HCT116 (cell line): ENCODE results near the gene OIP5. TPM values are rescaled to one million over a fixed set of nuclear protein-coding genes. Genes with fewer than 3 reads are reported as not detected.

Experiments used
- ATAC-seq: fragments of 200-7000 bp; cut with Tn5 transposase; 2 replicates; pipeline ENCODE4 v1.9.1; 2020; ENCODE audit warnings: mild to moderate bottlenecking, moderate library complexity
- BruUV-seq: library from RNA; stranded (reverse); fragments of 400-500 nt; replicated peaks from 2 replicates; lab custom pipeline; 2021; lab: Mats Ljungman, UMichigan
- CTCF ChIA-PET: fragments of 300-600 bp; sonication (Branson Sonifier 250); formaldehyde crosslinking; loops from one replicate; lab custom pipeline; 2021; ENCODE audit warnings: antibody characterized with exemption; lab: Charles Lee
- POLR2A ChIA-PET: fragments of 300-600, 350-600 bp; sonication (Branson Sonifier 250); formaldehyde crosslinking; loops from one replicate; lab custom pipeline; 2021; ENCODE audit warnings: antibody characterized with exemption; lab: Charles Lee
- RAD21 ChIA-PET, 2 experiments: fragments of 300-600 bp; sonication (Branson Sonifier 250); formaldehyde crosslinking; loops; one replicate each; lab custom pipeline; 2023; ENCODE audit warnings: low total read pairs in 2 of 2; ENCODE audit not compliant: uncharacterized antibody in 2 of 2, unreplicated experiment in 2 of 2, low non-redundant PET in 1 of 2; lab: Charles Lee
- DNase-seq: peaks from one replicate; pipeline ENCODE4 v3.0.0-alpha.2; 2010; ENCODE audit warnings: low read depth, low spot score
- H2AFZ ChIP-seq: fragments of 200-600 bp; shearing (Covaris generic), sonication (generic); 2 replicates; pipeline ENCODE4 v1.6.1; 2017; ENCODE audit warnings: low read depth, mixed run types, mixed read lengths, antibody characterized with exemption, low read length; ENCODE audit not compliant: poor library complexity, severe bottlenecking
- H3K27ac ChIP-seq: 2 replicates; pipeline ENCODE4 v1.5.1; 2012; ENCODE audit warnings: low read depth, low read length
- H3K27me3 ChIP-seq: fragments of 200-600 bp; sonication (generic); 2 replicates; pipeline ENCODE4 v1.6.1; 2016; ENCODE audit warnings: mixed run types, low read length, mixed read lengths; ENCODE audit not compliant: insufficient read depth
- H3K36me3 ChIP-seq, 2 experiments: fragments of 200-500 bp in 1 of 2; fragments of 200-600 bp in 1 of 2; sonication (Bioruptor generic) in 1 of 2; sonication (generic) in 1 of 2; 2 replicates each; pipeline versions ENCODE4 v1.5.1 to v1.6.1; 2014 to 2016; ENCODE audit warnings: low read length in 2 of 2, inconsistent platforms in 1 of 2, mixed read lengths in 1 of 2, mixed run types in 1 of 2; ENCODE audit not compliant: insufficient read depth in 2 of 2, control insufficient read depth in 1 of 2
- H3K4me1 ChIP-seq, 2 experiments: fragments of 200-600 bp in 1 of 2; sonication (generic) in 1 of 2; 2 replicates each; pipeline versions ENCODE4 v1.5.1 to v1.6.1; 2012 to 2017; ENCODE audit warnings: low read length in 2 of 2, inconsistent platforms in 1 of 2, mild to moderate bottlenecking in 1 of 2, mixed read lengths in 1 of 2, mixed run types in 1 of 2, moderate library complexity in 1 of 2; ENCODE audit not compliant: insufficient read depth in 2 of 2, control insufficient read depth in 1 of 2
- H3K4me2 ChIP-seq: fragments of 200-600 bp; sonication (generic); 2 replicates; pipeline ENCODE4 v1.6.1; 2017; ENCODE audit warnings: mixed run types, low read length, mixed read lengths
- H3K4me3 ChIP-seq, 2 experiments: fragments of 200-600 bp in 1 of 2; sonication (generic) in 1 of 2; replicated peaks in 1 of 2; 2 replicates each; pipeline ENCODE4 v1.5.1; 2011 to 2016; ENCODE audit warnings: low read length in 2 of 2, control low read depth in 1 of 2, low read depth in 1 of 2, mild to moderate bottlenecking in 1 of 2, mixed read lengths in 1 of 2, mixed run types in 1 of 2
- H3K79me2 ChIP-seq: fragments of 200-600 bp; sonication (generic); 2 replicates; pipeline ENCODE4 v1.6.1; 2017; ENCODE audit warnings: mild to moderate bottlenecking, mixed run types, low read length, moderate library complexity, mixed read lengths; ENCODE audit not compliant: insufficient read depth
- H3K9ac ChIP-seq: fragments of 200-600 bp; sonication (generic); 2 replicates; pipeline ENCODE4 v1.6.1; 2016; ENCODE audit warnings: low read length, mixed read lengths
- H3K9me2 ChIP-seq: fragments of 200-600 bp; sonication (generic), shearing (Covaris generic); 2 replicates; pipeline ENCODE4 v1.6.1; 2017; ENCODE audit warnings: mixed run types, mild to moderate bottlenecking, moderate library complexity; ENCODE audit not compliant: insufficient read depth
- H3K9me3 ChIP-seq, 2 experiments: fragments of 200-500 bp in 1 of 2; fragments of 200-600 bp in 1 of 2; sonication (Bioruptor generic) in 1 of 2; sonication (generic) in 1 of 2; 2 replicates each; pipeline ENCODE4 v1.6.1; 2014 to 2017; ENCODE audit warnings: low read length in 2 of 2, mixed read lengths in 2 of 2, inconsistent platforms in 1 of 2, low read depth in 1 of 2, mild to moderate bottlenecking in 1 of 2, mixed run types in 1 of 2, moderate library complexity in 1 of 2; ENCODE audit not compliant: control insufficient read depth in 1 of 2, insufficient read depth in 1 of 2
- H4K20me1 ChIP-seq: fragments of 200-600 bp; sonication (generic), shearing (Covaris generic); 2 replicates; pipeline ENCODE4 v1.6.1; 2017; ENCODE audit warnings: mixed run types, mild to moderate bottlenecking, moderate library complexity; ENCODE audit not compliant: insufficient read depth
- ATF3 ChIP-seq: IDR thresholded peaks from 2 replicates; pipeline ENCODE4 v1.6.1; 2012
- CBX3 ChIP-seq: IDR thresholded peaks from 2 replicates; pipeline ENCODE4 v1.6.1; 2012; ENCODE audit warnings: low read depth
- CEBPB ChIP-seq: IDR thresholded peaks from 2 replicates; pipeline ENCODE4 v1.6.1; 2012; ENCODE audit warnings: low read depth
- CTCF ChIP-seq, 3 experiments: fragments of 200-600 bp in 1 of 3; sonication (generic) in 1 of 3; IDR thresholded peaks in 2 of 3; conservative IDR thresholded peaks in 1 of 3; 2 replicates each; pipeline ENCODE4 v1.5.1; 2012 to 2017; ENCODE audit warnings: low read depth in 2 of 3, low read length in 2 of 3, antibody characterized with exemption in 1 of 3, borderline replicate concordance in 1 of 3, control low read depth in 1 of 3, mild to moderate bottlenecking in 1 of 3, mixed read lengths in 1 of 3, mixed run types in 1 of 3, moderate library complexity in 1 of 3; ENCODE audit not compliant: insufficient read depth in 1 of 3
- ELF1 ChIP-seq: IDR thresholded peaks from 2 replicates; pipeline ENCODE4 v1.6.1; 2012; ENCODE audit warnings: low read depth, borderline replicate concordance
- EZH2 ChIP-seq: fragments of 200-600 bp; sonication (generic); IDR thresholded peaks from 2 replicates; pipeline ENCODE4 v1.6.1; 2017; ENCODE audit warnings: antibody characterized with exemption, mixed run types
- FOSL1 ChIP-seq: IDR thresholded peaks from 2 replicates; pipeline ENCODE4 v1.6.1; 2012; ENCODE audit warnings: low read depth
- JUND ChIP-seq: IDR thresholded peaks from 2 replicates; pipeline ENCODE4 v1.6.1; 2012
- MAX ChIP-seq: IDR thresholded peaks from 2 replicates; pipeline ENCODE4 v1.6.1; 2012
- RAD21 ChIP-seq: IDR thresholded peaks from 2 replicates; pipeline ENCODE4 v1.6.1; 2012; ENCODE audit warnings: low read depth, mild to moderate bottlenecking
- REST ChIP-seq: IDR thresholded peaks from 2 replicates; pipeline ENCODE4 v1.6.1; 2012; ENCODE audit warnings: low read depth
- SIN3A ChIP-seq: IDR thresholded peaks from 2 replicates; pipeline ENCODE4 v1.6.1; 2012; ENCODE audit warnings: low read depth
- SP1 ChIP-seq: IDR thresholded peaks from 2 replicates; pipeline ENCODE4 v1.6.1; 2012; ENCODE audit warnings: low read depth
- SRF ChIP-seq: IDR thresholded peaks from 2 replicates; pipeline ENCODE4 v1.6.1; 2012; ENCODE audit warnings: low read depth
- ZFX ChIP-seq: fragments of 450-650 bp; IDR thresholded peaks from 2 replicates; pipeline ENCODE4 v1.6.1; 2017
- ZNF274 ChIP-seq: fragments of 200-500 bp; sonication (Bioruptor generic); IDR thresholded peaks from 2 replicates; pipeline ENCODE4 v1.6.1; 2014; ENCODE audit warnings: mild to moderate bottlenecking, low read depth, low read length, inconsistent platforms
- intact Hi-C: fragments of 100-400 bp; cut with micrococcal nuclease; formaldehyde crosslinking; loops from 2 replicates; pipeline ENCODE4 v1.10.0; 2022
- total RNA-seq: library from RNA; stranded (reverse); gene quantifications from one replicate; pipeline ENCODE4 v1.2.1, GENCODE V29; 2021; ENCODE audit not compliant: unreplicated experiment

Gene OIP5
- total RNA-seq, 1 experiment from 2014 or later, result 19.7 TPM

- Histone ChIP-seq H3K9me2 (no peaks in the 10 kb centered on the region), H3K27ac (no peak overlapping the region), H3K9ac (no peak overlapping the region), H3K4me3 (no peak overlapping the region), H3K79me2 (peaks cover 94% of the 10 kb centered on the region), H2AFZ (no peak overlapping the region), H3K9me3 (no peaks in the 10 kb centered on the region), H3K36me3 (peaks cover 10 to 36% of the 10 kb centered on the region in 2 experiments; a peak in 3 of 4 replicates), H3K4me2 (no peak overlapping the region), H4K20me1 (no peaks in the 10 kb centered on the region; the same call in 1 of the 2 replicates), H3K27me3 (no peaks in the 10 kb centered on the region), H3K4me1 (peaks cover 9 to 14% of the 10 kb centered on the region in 2 experiments; a peak in 3 of 4 replicates)
- ChIA-PET RAD21 (no interaction called here), CTCF (interaction anchor here (0.6 kb wide), 2 partner anchors 65 to 551 kb away, joined by 3 to 4 read pairs; partner anchors contain the start of gene NDUFAF1), POLR2A (no interaction called here)
- ATAC-seq (no peak), DNase-seq (no peak)
- intact Hi-C loops, result no loop called here
- no TSS peak for BruUV-seq
- TF ChIP-seq ZFX, result no peak
- TF ChIP-seq ATF3, result no peak
- TF ChIP-seq MAX, result no peak
Measured at GRCh38 chr15:41337047-41337446, 4.7 kb upstream of the OIP5 start.

GRCh38 chr15:41336549-41336948, 4.2 kb upstream of the OIP5 start:
- Histone ChIP-seq H3K9me2 (no peaks in the 10 kb centered on the region), H2AFZ (no peak overlapping the region), H3K4me1 (peaks cover 9 to 15% of the 10 kb centered on the region in 2 experiments; a peak in 3 of 4 replicates), H3K9ac (no peak overlapping the region), H3K27me3 (no peaks in the 10 kb centered on the region), H4K20me1 (no peaks in the 10 kb centered on the region), H3K4me3 (no peak overlapping the region), H3K79me2 (peaks cover 92% of the 10 kb centered on the region), H3K9me3 (no peaks in the 10 kb centered on the region), H3K36me3 (peaks cover 5 to 31% of the 10 kb centered on the region in 2 experiments; a peak in 2 of 4 replicates), H3K27ac (no peak overlapping the region), H3K4me2 (no peak overlapping the region)
- intact Hi-C loops, result no loop called here
- ChIA-PET POLR2A (no interaction called here), CTCF (interaction anchor here (0.6 kb wide), 2 partner anchors 66 to 550 kb away, joined by 3 to 4 read pairs; partner anchors contain the start of gene NDUFAF1), RAD21 (no interaction called here)
- no TSS peak for BruUV-seq
- ATAC-seq, result no peak
- DNase-seq, result no peak
- TF ChIP-seq MAX (no peak), CTCF (IDR thresholded peaks at IDR 0.05 in 2 of 3, conservative IDR thresholded peaks at IDR 0.05 in 1 of 3; ENCODE audit: borderline replicate concordance in 1 of 3, insufficient read depth in 1 of 3, low read depth in 2 of 3, low read length in 2 of 3) (no peak), ELF1 (no peak), FOSL1 (no peak), SP1 (no peak), SRF (no peak), JUND (no peak), SIN3A (no peak), CEBPB (no peak), CBX3 (no peak), RAD21 (no peak), ZFX (no peak), ZNF274 (no peak), REST (no peak), EZH2 (no peak)
